AG10803 (cell line): ENCODE measurements around the gene TMEM132D.

Experiments used
- DNase-seq: peaks from one replicate; pipeline ENCODE4 v3.0.0; 2010; ENCODE audit warnings: low read depth
- H3K4me3 ChIP-seq: 2 replicates; pipeline ENCODE4 v1.5.1; 2011; ENCODE audit warnings: mild to moderate bottlenecking, low read length, control low read depth
- TF ChIP-seq, protein P1 (sequence below): conservative IDR thresholded peaks from 2 replicates; pipeline ENCODE4 v1.5.1; 2011; ENCODE audit warnings: mild to moderate bottlenecking, low read length, control low read depth, inconsistent platforms

TMEM132D gene

DNA sequence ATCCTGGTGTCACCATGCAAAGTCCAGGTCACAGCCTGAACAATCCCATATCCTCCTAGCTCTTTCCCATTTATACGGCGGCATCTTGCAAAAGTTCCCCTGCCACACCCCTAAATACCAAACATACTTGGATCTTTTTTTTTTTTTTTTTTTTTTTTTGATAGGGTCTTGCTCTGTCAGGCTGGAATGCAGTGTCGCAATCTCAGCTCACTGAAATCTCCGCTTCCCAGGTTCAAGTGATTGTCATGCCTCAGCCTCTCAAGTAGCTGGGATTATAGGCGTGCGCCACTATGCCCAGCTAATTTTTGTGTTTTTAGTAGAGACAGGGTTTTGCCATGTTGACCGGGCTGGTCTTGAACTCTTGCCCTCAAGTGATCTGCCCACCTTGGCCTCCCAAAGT is 599.3 kb downstream of the TMEM132D start:
- no peak for DNase-seq
- H3K4me3 ChIP-seq, result no peak overlapping the region
- TF ChIP-seq, protein P1, sequence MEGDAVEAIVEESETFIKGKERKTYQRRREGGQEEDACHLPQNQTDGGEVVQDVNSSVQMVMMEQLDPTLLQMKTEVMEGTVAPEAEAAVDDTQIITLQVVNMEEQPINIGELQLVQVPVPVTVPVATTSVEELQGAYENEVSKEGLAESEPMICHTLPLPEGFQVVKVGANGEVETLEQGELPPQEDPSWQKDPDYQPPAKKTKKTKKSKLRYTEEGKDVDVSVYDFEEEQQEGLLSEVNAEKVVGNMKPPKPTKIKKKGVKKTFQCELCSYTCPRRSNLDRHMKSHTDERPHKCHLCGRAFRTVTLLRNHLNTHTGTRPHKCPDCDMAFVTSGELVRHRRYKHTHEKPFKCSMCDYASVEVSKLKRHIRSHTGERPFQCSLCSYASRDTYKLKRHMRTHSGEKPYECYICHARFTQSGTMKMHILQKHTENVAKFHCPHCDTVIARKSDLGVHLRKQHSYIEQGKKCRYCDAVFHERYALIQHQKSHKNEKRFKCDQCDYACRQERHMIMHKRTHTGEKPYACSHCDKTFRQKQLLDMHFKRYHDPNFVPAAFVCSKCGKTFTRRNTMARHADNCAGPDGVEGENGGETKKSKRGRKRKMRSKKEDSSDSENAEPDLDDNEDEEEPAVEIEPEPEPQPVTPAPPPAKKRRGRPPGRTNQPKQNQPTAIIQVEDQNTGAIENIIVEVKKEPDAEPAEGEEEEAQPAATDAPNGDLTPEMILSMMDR, result no peak

DNA sequence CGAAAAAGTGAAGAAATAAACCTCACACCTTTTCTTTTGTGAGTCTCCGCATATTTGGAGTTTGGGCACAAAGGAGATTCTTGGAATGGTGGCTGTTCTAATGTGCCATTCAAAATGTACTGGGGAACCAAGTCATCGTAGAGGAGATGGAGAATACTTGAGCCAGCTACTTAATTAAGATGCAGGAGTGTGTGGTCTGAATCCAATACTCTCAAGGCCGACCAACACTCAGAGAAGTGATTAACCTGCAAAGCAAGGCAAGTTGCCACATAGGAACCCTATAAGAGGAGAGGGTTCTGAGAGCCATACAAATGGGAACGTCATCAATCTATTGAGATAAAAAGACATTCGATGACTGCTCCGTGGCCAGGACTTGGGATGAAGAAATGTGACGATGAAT is 603.8 kb downstream of the TMEM132D start:
- TF ChIP-seq, protein P1, result no peak
- no peak overlapping the region for H3K4me3 ChIP-seq
- no peak for DNase-seq

DNA sequence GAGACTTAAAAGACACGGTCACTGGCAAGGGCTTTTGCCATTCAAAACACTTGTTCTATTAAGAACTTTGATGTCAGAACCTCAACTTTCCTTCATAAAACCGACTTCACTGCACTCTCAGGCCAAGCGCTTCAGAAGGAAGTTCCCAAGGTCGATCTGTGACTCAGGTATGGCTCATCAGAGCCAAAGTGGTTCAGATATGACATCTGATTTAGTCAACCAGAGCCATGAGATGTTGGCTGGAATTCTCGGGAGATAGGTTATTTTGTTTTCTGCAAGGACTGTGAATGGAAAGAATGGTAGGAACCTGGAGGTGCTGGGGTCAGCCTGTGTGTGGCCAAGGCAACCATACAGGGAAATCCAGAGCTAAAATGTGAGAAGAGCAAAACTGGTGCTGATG is 604.9 kb downstream of the TMEM132D start:
- no peak for DNase-seq
- TF ChIP-seq, protein P1, result no peak
- H3K4me3 ChIP-seq, result no peak overlapping the region

DNA sequence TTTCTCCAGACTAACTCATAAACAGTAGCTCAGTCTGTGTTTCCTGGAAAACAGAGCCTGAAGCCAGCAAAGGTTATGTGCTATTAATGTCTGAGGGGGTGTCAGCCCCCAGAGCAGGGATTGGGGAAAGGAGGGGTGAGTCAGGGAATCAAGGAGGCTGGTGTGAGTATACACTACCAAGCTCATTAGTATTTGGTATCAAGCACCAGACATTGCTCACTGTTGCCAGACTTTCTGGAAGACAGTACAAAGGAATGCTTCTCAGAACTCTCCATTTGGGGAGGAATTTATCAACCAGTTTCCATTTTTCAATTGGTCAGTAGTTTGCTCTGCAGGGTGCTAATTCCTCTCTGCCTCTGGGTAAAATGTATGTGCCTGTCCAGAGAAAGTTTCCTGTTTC is 607.2 kb downstream of the TMEM132D start:
- no peak for DNase-seq
- TF ChIP-seq, protein P1, result no peak
- no peak overlapping the region for H3K4me3 ChIP-seq

DNA sequence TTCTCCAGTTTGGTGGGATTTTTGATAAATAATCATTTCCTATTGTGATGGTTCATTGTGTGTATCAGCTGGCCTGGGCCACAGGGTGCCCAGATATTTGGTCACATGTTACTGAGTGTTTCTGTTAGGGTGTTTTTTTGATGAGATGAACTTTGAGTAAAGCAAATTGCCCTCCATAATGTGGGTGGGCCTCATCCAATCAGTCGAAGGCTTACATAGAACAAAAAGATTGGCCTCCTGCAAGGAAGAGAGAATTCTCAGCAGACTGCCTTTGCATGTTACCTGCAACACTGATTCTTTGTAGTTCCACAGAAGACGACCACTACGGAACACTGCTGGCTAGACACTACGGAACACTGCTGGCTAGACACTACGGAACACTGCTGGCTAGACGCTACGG is 609.0 kb downstream of the TMEM132D start:
- DNase-seq, result no peak
- H3K4me3 ChIP-seq, result no peak overlapping the region
- TF ChIP-seq, protein P1, result no peak

DNA sequence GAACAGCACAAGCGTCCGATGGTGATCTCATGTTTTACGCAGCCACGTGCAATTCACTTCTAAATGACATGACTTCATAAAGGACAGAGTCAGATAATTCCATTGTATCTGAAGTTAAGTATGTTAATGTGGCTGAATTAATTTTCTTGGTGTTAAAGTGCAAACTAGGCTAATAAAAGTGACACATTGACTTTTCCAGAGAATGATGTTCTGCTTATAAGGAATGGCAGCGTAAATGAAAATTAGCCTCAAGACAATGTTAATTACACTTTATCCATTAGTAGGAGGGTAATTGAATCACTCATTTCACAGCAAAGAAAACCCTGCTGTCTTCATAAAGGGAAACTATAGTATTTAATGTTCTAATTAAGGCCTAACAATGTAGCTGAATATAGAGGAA is 624.1 kb downstream of the TMEM132D start:
- TF ChIP-seq, protein P1, result no peak

DNA sequence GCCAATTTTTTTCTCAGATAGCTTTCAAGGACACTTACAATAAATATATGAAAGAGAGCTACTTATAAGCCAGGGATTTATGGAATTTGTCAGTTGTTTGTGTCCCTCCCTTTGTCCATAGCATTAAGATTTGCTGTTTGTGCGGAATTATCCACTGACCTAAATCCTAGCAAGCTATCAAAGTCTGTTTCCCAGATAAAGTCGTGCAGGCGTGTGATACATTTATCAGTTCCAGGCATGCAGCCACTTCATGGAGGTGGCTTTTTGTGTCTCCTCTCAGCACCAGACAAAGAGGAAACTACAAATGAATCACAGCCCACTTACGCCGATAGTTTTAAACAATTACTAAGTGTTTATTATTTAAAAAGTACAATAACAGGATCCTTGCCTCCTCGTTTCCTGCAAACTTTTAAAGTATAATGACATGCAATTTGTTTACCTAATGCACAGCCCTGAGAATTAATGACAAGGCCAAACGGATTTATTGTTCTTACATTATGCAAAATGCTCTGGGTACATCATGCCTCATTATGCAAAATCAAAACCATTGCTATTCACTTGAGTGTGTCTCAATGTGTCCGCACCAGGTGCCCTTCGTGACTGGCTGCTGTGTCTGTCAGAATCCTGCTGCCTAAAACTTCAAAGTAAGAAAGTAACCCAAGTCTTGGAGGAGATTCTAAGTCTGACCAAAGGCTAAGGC is 627.3 kb downstream of the TMEM132D start:
- DNase-seq, result no peak
- TF ChIP-seq, protein P1, result no peak
- H3K4me3 ChIP-seq, result no peak overlapping the region

More for the DNA sequence above, 624.1 kb downstream of the TMEM132D start:
- no peak overlapping the region for H3K4me3 ChIP-seq
- no peak for DNase-seq
